Parathyroid adenoma (tissue), 2 donors: ENCODE measurements around the gene NEUROG2.

ENCODE experiments used
- H2AFZ ChIP-seq: fragments of 300-600 bp; sonication (generic); one replicate; pipeline ENCODE4 v1.7.0; 2017; ENCODE audit warnings: antibody characterized with exemption, mild to moderate bottlenecking
- H3K27ac ChIP-seq: fragments of 300-600 bp; sonication (generic); one replicate; pipeline ENCODE4 v1.7.0; 2017
- H3K27me3 ChIP-seq: fragments of 300-600 bp; sonication (generic); one replicate; pipeline ENCODE4 v1.7.0; 2017; ENCODE audit warnings: low read length; ENCODE audit not compliant: control insufficient read depth, insufficient read depth
- H3K36me3 ChIP-seq: fragments of 300-600 bp; sonication (generic); one replicate; pipeline ENCODE4 v1.7.0; 2017; ENCODE audit warnings: low read length; ENCODE audit not compliant: control insufficient read depth, insufficient read depth
- H3K4me1 ChIP-seq: fragments of 300-600 bp; sonication (generic); one replicate; pipeline ENCODE4 v1.7.0; 2017; ENCODE audit warnings: control low read depth
- H3K4me2 ChIP-seq: fragments of 300-600 bp; sonication (generic); one replicate; pipeline ENCODE4 v1.7.0; 2017; ENCODE audit warnings: low read length
- H3K4me3 ChIP-seq: fragments of 300-600 bp; sonication (generic); one replicate; pipeline ENCODE4 v1.7.0; 2017; ENCODE audit warnings: low read depth, low read length
- H3K79me2 ChIP-seq: fragments of 300-600 bp; sonication (generic); one replicate; pipeline ENCODE4 v1.7.0; 2017; ENCODE audit warnings: control low read depth
- H3K9ac ChIP-seq: fragments of 300-600 bp; sonication (generic); one replicate; pipeline ENCODE4 v1.7.0; 2017; ENCODE audit warnings: mild to moderate bottlenecking
- H3K9me3 ChIP-seq: fragments of 300-600 bp; sonication (generic); one replicate; pipeline ENCODE4 v1.7.0; 2017; ENCODE audit warnings: low read length; ENCODE audit not compliant: control insufficient read depth
- TF ChIP-seq, protein P1 (sequence below): fragments of 300-600 bp; sonication (generic); IDR thresholded peaks from one replicate; pipeline ENCODE4 v1.7.0; 2017; ENCODE audit warnings: antibody characterized with exemption, mild to moderate bottlenecking
- donor health status: primary hyperparathyroidism.

NEUROG2 gene

DNA sequence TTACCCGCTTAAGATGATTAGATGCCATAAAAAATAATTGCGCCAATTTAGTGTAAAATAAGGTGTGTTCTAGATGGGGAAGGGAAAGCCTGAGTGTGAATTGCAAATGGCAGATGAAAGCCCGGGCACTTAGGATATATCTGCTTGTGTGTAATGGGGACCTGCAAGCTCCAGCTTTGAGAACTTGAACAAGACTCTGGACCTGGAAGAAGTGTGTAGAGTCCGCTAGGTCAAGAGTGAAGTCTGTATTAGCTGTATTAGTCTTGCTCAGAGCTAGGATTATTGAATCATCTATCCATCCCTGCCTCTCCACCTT, 4.2 kb downstream of the NEUROG2 start:
- no peak overlapping the region for H3K4me2 ChIP-seq
- H3K9ac ChIP-seq, result no peak overlapping the region
- H3K27me3 ChIP-seq, result peaks cover 28% of the 10 kb centered on the region
- no peaks in the 10 kb centered on the region for H3K36me3 ChIP-seq
- H2AFZ ChIP-seq, result no peak overlapping the region
- H3K27ac ChIP-seq, result no peak overlapping the region
- TF ChIP-seq, protein P1, sequence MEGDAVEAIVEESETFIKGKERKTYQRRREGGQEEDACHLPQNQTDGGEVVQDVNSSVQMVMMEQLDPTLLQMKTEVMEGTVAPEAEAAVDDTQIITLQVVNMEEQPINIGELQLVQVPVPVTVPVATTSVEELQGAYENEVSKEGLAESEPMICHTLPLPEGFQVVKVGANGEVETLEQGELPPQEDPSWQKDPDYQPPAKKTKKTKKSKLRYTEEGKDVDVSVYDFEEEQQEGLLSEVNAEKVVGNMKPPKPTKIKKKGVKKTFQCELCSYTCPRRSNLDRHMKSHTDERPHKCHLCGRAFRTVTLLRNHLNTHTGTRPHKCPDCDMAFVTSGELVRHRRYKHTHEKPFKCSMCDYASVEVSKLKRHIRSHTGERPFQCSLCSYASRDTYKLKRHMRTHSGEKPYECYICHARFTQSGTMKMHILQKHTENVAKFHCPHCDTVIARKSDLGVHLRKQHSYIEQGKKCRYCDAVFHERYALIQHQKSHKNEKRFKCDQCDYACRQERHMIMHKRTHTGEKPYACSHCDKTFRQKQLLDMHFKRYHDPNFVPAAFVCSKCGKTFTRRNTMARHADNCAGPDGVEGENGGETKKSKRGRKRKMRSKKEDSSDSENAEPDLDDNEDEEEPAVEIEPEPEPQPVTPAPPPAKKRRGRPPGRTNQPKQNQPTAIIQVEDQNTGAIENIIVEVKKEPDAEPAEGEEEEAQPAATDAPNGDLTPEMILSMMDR, result no peak
- no peak overlapping the region for H3K4me3 ChIP-seq
- no peaks in the 10 kb centered on the region for H3K4me1 ChIP-seq
- H3K79me2 ChIP-seq, result no peaks in the 10 kb centered on the region
- no peaks in the 10 kb centered on the region for H3K9me3 ChIP-seq

DNA sequence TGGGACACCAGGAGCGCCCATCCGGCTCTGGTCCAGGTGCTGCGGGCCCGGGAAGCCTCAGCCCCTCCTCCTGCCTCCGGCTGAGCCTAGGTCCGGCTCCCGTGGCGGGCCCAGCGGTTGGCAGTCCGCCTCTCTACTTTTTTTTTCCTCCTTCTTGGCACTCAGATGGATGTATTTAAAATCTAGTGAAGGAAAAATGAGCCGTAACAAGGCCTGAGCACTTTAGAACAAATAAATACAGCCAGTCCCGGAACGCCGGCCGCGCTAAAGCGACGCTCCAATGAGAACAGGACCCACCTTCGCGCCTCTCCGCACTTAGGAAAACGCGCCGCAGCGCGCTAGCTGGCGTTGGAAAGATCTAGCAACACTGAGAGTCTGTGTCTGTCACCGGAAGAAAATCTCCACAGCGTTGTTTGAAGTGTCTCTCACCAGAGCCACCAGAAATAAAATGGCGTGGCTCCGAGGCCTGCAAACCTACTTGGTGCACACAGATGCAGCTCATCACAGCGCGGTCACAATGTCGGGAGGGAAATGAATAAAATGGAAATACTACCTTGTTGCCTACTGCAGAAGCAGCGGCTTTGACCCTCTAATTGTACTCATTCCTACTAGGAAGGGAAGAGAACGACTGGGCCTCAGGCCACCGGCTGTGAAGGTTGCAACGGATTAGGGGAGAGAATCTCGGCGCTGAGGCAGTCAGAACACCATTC, 4.7 kb downstream of the NEUROG2 start:
- Histone ChIP-seq H3K4me3 (no peak overlapping the region), H2AFZ (no peak overlapping the region), H3K27ac (no peak overlapping the region), H3K9ac (no peak overlapping the region), H3K36me3 (no peaks in the 10 kb centered on the region), H3K79me2 (no peaks in the 10 kb centered on the region), H3K9me3 (no peaks in the 10 kb centered on the region), H3K27me3 (peaks cover 28% of the 10 kb centered on the region), H3K4me2 (no peak overlapping the region), H3K4me1 (no peaks in the 10 kb centered on the region)
- TF ChIP-seq, protein P1, result no peak

DNA sequence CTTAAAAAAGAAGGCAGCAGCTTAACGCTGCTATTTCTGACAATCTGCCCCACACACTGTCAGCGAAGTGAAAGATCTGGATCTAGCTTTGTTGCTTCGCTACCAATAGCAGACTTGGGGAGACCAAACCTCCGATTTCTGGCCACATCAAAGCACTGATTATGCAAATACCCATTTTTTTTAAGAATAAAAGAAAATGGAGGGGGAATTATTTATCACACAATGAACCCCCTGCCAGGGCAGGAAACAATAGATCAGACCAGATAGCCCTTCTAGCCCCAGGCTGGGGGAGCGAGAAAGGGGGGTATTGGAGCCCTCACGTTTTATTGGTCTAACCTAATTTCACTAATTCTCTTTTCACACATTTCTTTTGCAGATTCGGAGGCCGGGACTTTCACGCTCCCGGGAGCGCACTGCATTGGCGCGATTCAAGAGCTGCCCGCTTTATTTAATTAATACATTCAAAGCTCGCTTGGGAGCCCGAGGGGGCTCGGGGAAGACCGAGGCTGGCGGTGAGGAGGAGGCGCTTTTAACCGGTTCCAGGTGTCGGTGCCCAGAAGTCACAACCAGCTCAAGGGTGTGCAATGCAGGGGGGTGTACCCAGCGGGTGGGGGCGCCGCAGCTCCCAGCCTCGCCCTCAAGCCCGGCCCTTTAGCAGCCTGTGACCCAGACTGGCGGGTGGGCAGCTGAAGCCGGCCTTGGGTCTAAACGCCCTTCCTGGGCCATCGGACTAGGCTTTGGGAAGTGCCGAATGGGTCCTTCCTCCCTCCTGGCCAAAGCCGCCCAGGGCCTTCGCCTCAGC, 5.5 kb downstream of the NEUROG2 start:
- no peaks in the 10 kb centered on the region for H3K36me3 ChIP-seq
- H3K27ac ChIP-seq, result no peak overlapping the region
- H3K9me3 ChIP-seq, result no peaks in the 10 kb centered on the region
- H3K4me1 ChIP-seq, result no peaks in the 10 kb centered on the region
- no peak overlapping the region for H3K9ac ChIP-seq
- TF ChIP-seq, protein P1, result no peak
- no peaks in the 10 kb centered on the region for H3K79me2 ChIP-seq
- peak overlapping the region; percentile 39 for H3K4me2 ChIP-seq
- no peak overlapping the region for H2AFZ ChIP-seq
- no peak overlapping the region for H3K4me3 ChIP-seq
- H3K27me3 ChIP-seq, result peaks cover 28% of the 10 kb centered on the region

DNA sequence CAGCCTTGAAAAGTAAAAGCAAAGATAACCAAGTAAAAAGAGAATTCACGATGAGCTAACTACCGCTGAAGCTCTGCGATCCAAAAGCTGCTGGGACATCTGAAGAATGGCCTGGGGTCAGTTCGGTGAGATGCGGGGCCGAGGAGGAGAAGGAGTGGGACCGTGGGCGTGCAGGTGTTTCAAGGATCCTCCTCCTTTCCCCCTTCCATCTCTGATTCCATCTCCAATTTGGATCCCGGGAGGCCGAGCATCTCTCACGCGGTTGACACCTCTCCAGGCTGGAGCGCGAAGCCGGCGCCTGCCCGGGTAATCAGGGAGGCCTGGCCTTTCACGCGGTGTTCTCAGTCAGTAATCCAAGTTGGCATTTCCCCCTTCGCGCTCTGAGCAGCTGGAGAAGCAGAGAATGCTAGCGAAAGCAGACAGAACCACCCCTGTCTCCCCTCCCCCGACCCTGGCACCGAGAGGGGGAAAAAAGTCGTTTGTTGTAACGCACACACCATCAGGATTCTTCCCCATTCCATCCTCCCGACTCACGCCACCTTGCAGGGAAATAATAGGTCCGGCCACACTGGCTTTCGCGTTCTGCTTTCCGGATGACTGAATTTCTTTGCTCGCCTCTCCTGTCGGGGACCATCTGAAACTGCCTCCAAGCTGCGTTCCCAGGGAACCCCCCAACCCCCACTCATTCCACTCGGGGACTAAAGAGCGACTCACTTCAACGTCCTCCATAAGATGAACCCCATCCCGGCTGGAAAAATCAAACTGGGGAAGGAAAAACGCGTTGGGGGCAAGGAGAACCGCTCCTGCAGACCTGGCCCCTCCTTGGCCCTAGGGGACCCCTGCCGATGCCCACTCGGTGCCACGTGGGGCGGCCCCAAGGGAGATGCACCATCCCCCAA, 6.5 kb downstream of the NEUROG2 start:
- no peaks in the 10 kb centered on the region for H3K36me3 ChIP-seq
- no peak overlapping the region for H3K27ac ChIP-seq
- TF ChIP-seq, protein P1, result no peak
- no peak overlapping the region for H3K9ac ChIP-seq
- H3K27me3 ChIP-seq, result peaks cover 24% of the 10 kb centered on the region
- H3K4me3 ChIP-seq, result no peak overlapping the region
- H3K9me3 ChIP-seq, result no peaks in the 10 kb centered on the region
- no peak overlapping the region for H3K4me2 ChIP-seq
- no peaks in the 10 kb centered on the region for H3K79me2 ChIP-seq
- no peak overlapping the region for H2AFZ ChIP-seq
- no peaks in the 10 kb centered on the region for H3K4me1 ChIP-seq
